ENCODE data around the gene PAPSS1.

GRCh38 chr4:107757283-107757682 is 37.2 kb upstream of the PAPSS1 start:
- TF ChIP-seq POLR2A (IDR thresholded peaks at IDR 0.05) (no peak), CTCF (IDR thresholded peaks at IDR 0.05) (no peak), EP300 (IDR thresholded peaks at IDR 0.05) (no peak)

Measured in tibial nerve (tissue), 4 donors.